Spleen (tissue), 11 donors: Measurements from ENCODE around the gene SLIT3. TPM values are rescaled to one million over a fixed set of nuclear protein-coding genes. Genes with fewer than 3 reads are reported as not detected.

Source experiments
- DNase-seq: peaks from one replicate; pipeline ENCODE4 v3.0.0-alpha.2; 2020
- H3K27ac ChIP-seq, 8 donors: fragments of 200-600 bp; sonication (generic) in 7 of 8; 1 replicate in 4 of 8; 2 replicates in 4 of 8; pipeline versions ENCODE4 v1.5.0 to v1.8.0; 2016 to 2021; ENCODE audit warnings: inconsistent platforms in 4 of 8, mild to moderate bottlenecking in 4 of 8, moderate library complexity in 1 of 8
- H3K27me3 ChIP-seq, 7 donors: fragments of 200-600 bp; sonication (generic) in 6 of 7; replicated peaks in 1 of 7; 1 replicate in 4 of 7; 2 replicates in 3 of 7; pipeline versions ENCODE4 v1.5.0 to v1.8.0; 2016 to 2021; ENCODE audit warnings: inconsistent platforms in 3 of 7, mild to moderate bottlenecking in 1 of 7
- H3K36me3 ChIP-seq, 6 donors: fragments of 200-600 bp; sonication (generic) in 5 of 6; 1 replicate in 4 of 6; 2 replicates in 2 of 6; pipeline versions ENCODE4 v1.5.0 to v1.8.0; 2016 to 2021; ENCODE audit warnings: inconsistent platforms in 2 of 6
- H3K4me1 ChIP-seq, 6 donors: fragments of 200-600 bp; sonication (generic) in 5 of 6; 1 replicate in 3 of 6; 2 replicates in 3 of 6; pipeline versions ENCODE4 v1.5.0 to v1.8.0; 2016 to 2021; ENCODE audit warnings: inconsistent platforms in 3 of 6
- H3K4me3 ChIP-seq, 8 donors: fragments of 200-600 bp; sonication (generic) in 7 of 8; 1 replicate in 4 of 8; 2 replicates in 4 of 8; pipeline versions ENCODE4 v1.5.0 to v1.8.0; 2016 to 2021; ENCODE audit warnings: inconsistent platforms in 4 of 8, mild to moderate bottlenecking in 4 of 8, moderate library complexity in 2 of 8
- H3K9me3 ChIP-seq, 8 donors: fragments of 200-600 bp; sonication (generic) in 7 of 8; 1 replicate in 4 of 8; 2 replicates in 4 of 8; pipeline versions ENCODE4 v1.5.0 to v1.8.0; 2016 to 2021; ENCODE audit warnings: inconsistent platforms in 4 of 8
- CTCF ChIP-seq, 11 experiments: fragments of 200-600 bp in 7 of 11; fragments of 450-650 bp in 4 of 11; sonication (generic) in 4 of 11; IDR thresholded peaks in 8 of 11; conservative IDR thresholded peaks in 3 of 11; 1 replicate in 7 of 11; 2 replicates in 4 of 11; pipeline versions ENCODE4 v1.4.0 to v1.8.0; 2016 to 2021; ENCODE audit warnings: antibody characterized with exemption in 11 of 11, inconsistent platforms in 4 of 11, mild to moderate bottlenecking in 1 of 11
- POLR2A ChIP-seq, 3 donors: fragments of 450-650 bp; IDR thresholded peaks; one replicate each; pipeline ENCODE4 v1.5.1; 2017; ENCODE audit warnings: antibody characterized with exemption in 3 of 3, mild to moderate bottlenecking in 1 of 3
- POLR2AphosphoS5 ChIP-seq, 3 donors: sonication (generic); formaldehyde crosslinking; IDR thresholded peaks; one replicate each; pipeline ENCODE4 v1.5.1; 2017; ENCODE audit warnings: antibody characterized with exemption in 3 of 3
- WGBS, 5 donors: extraction: QIAGEN DNeasy Blood & Tissue Kit in 3 of 5; methylation state at CpG; one replicate each; pipeline versions ENCODE4 v1.1.5 to v1.1.7; 2013 to 2018; 5-methylcytosine and 5-hydroxymethylcytosine counted together
- intact Hi-C: fragments of 100-400 bp; cut with DNase I; formaldehyde crosslinking; loops from one replicate; pipeline ENCODE4 v1.15.0; 2023; ENCODE audit warnings: low total_unique reads
- polyA plus RNA-seq, 3 donors: library from polyadenylated mRNA; stranded (reverse); fragments of 200-250 nt; gene quantifications; one replicate each; pipeline ENCODE4 v1.2.1, GENCODE V29; 2013
- total RNA-seq, 7 donors: library from RNA; depleted of rRNA in 3 of 7; stranded (reverse); fragments of >200 nt in 3 of 7; fragmentation: NEBNext Ultra II Directional in 4 of 7; extraction: Animal tissue kit (Norgen Biotek cat#: 25700) in 4 of 7; gene quantifications; one replicate each; pipeline versions ENCODE4 v1.1.0 to v1.2.1, GENCODE V29; 2016 to 2021
- donor health status: healthy with polysubstance abuse.
- donor health status: DM: no; HTN: no; CAD: no; lungs with moderate emphysema.
- donor health status: DM: no; HTN: no; CAD: no.
- donor health status: Bipolar disorder and iron deficiency.
- donor health status: healthy.
- donor health status: DM: no; HTN: no; CAD: no.
- donor health status: DM: yes; HTN: yes; CAD: no.

The SLIT3 gene
- total and polyA plus RNA-seq, 10 donors, result 0.33 to 54.0 (median 13.2) TPM

GRCh38 chr5:168714046-168714445 lies 586.9 kb downstream of the SLIT3 start:
- Histone ChIP-seq H3K4me1 (no peaks in the 10 kb centered on the region), H3K36me3 (no peaks in the 10 kb centered on the region), H3K27ac (no peak overlapping the region), H3K9me3 (no peaks in the 10 kb centered on the region), H3K27me3 (no peaks in the 10 kb centered on the region), H3K4me3 (no peak overlapping the region)
- WGBS, 5 donors, result 57 to 77% (median 69%) methylated on average over 4 of the region's 4 CpGs
- intact Hi-C loops, result no loop called here
- no peak for TF ChIP-seq POLR2AphosphoS5 (IDR thresholded peaks at IDR 0.05)
- TF ChIP-seq POLR2A (IDR thresholded peaks at IDR 0.05), result no peak
- TF ChIP-seq CTCF (IDR thresholded peaks at IDR 0.05 in 8 of 11, conservative IDR thresholded peaks at IDR 0.05 in 3 of 11), result no peak
- no peak for DNase-seq

GRCh38 chr5:168713051-168713450 lies 587.9 kb downstream of the SLIT3 start:
- Histone ChIP-seq H3K27me3 (no peaks in the 10 kb centered on the region), H3K9me3 (no peaks in the 10 kb centered on the region), H3K27ac (no peak overlapping the region), H3K4me1 (no peaks in the 10 kb centered on the region), H3K36me3 (no peaks in the 10 kb centered on the region), H3K4me3 (no peak overlapping the region)
- TF ChIP-seq CTCF (IDR thresholded peaks at IDR 0.05 in 8 of 11, conservative IDR thresholded peaks at IDR 0.05 in 3 of 11), result no peak
- TF ChIP-seq POLR2AphosphoS5 (IDR thresholded peaks at IDR 0.05), result no peak
- TF ChIP-seq POLR2A (IDR thresholded peaks at IDR 0.05), result no peak
- DNase-seq, result no peak
- WGBS, 5 donors, result 77 to 87% (median 81%) methylated on average over 10 of the region's 10 CpGs
- intact Hi-C loops, result no loop called here

- no peak overlapping the region for H3K27ac ChIP-seq
- TF ChIP-seq CTCF (IDR thresholded peaks at IDR 0.05 in 8 of 11, conservative IDR thresholded peaks at IDR 0.05 in 3 of 11) (no peak), POLR2AphosphoS5 (IDR thresholded peaks at IDR 0.05) (no peak)
These were observed 588.5 kb downstream of the SLIT3 start for GRCh38 chr5:168712280-168712924.

GRCh38 chr5:168710706-168711105 lies 590.2 kb downstream of the SLIT3 start:
- 85 to 95% (median 91%) methylated on average over 4 to 9 of the region's 9 CpGs for WGBS, 5 donors
- no peaks in the 10 kb centered on the region for H3K9me3 ChIP-seq
- TF ChIP-seq CTCF (IDR thresholded peaks at IDR 0.05 in 8 of 11, conservative IDR thresholded peaks at IDR 0.05 in 3 of 11) (no peak), POLR2AphosphoS5 (IDR thresholded peaks at IDR 0.05) (no peak)

More at GRCh38 chr5:168712280-168712924, 588.5 kb downstream of the SLIT3 start:
- intact Hi-C loops, result no loop called here
- no peaks in the 10 kb centered on the region for H3K27me3 ChIP-seq
- no peaks in the 10 kb centered on the region for H3K9me3 ChIP-seq
- no peaks in the 10 kb centered on the region for H3K4me1 ChIP-seq
- 67 to 79% (median 76%) methylated on average over 11 of the region's 11 CpGs for WGBS, 5 donors
- H3K36me3 ChIP-seq, result no peaks in the 10 kb centered on the region
- no peak overlapping the region for H3K4me3 ChIP-seq
- no peak for DNase-seq

More at GRCh38 chr5:168710706-168711105, 590.2 kb downstream of the SLIT3 start:
- intact Hi-C loops, result no loop called here
- Histone ChIP-seq H3K4me1 (no peaks in the 10 kb centered on the region), H3K36me3 (no peaks in the 10 kb centered on the region), H3K27me3 (no peaks in the 10 kb centered on the region), H3K4me3 (no peak overlapping the region), H3K27ac (no peak overlapping the region)
- DNase-seq, result no peak
